ENCODE measurements around the gene KCNH2. TPM values are rescaled to one million over a fixed set of nuclear protein-coding genes. Genes with fewer than 3 reads are reported as not detected.
A peak's percentile ranks its signal among the peaks of the same experiment; 100 is the strongest.

Gene KCNH2
- total RNA-seq, 1 donor, result not detected

- H3K4me1 ChIP-seq (ENCODE audit: insufficient read depth, low read length), result peaks cover 3% of the 10 kb centered on the region
- H3K79me2 ChIP-seq (ENCODE audit: insufficient read depth, low read length), result no peaks in the 10 kb centered on the region
- peak overlapping the region; percentile 20 for H2AFZ ChIP-seq (ENCODE audit: low read length)
- peak; percentile 56 for DNase-seq (ENCODE audit: insufficient read length, low spot score, missing footprints)
- H4K20me1 ChIP-seq (ENCODE audit: insufficient read depth, low read length), result no peaks in the 10 kb centered on the region
- H3K36me3 ChIP-seq (ENCODE audit: insufficient read depth, low read length), result no peaks in the 10 kb centered on the region
- no peaks in the 10 kb centered on the region for H3K9me3 ChIP-seq (ENCODE audit: low read depth, low read length)
- no peak overlapping the region for H3K27ac ChIP-seq (ENCODE audit: low read depth, low read length)
- TF ChIP-seq, protein P1, sequence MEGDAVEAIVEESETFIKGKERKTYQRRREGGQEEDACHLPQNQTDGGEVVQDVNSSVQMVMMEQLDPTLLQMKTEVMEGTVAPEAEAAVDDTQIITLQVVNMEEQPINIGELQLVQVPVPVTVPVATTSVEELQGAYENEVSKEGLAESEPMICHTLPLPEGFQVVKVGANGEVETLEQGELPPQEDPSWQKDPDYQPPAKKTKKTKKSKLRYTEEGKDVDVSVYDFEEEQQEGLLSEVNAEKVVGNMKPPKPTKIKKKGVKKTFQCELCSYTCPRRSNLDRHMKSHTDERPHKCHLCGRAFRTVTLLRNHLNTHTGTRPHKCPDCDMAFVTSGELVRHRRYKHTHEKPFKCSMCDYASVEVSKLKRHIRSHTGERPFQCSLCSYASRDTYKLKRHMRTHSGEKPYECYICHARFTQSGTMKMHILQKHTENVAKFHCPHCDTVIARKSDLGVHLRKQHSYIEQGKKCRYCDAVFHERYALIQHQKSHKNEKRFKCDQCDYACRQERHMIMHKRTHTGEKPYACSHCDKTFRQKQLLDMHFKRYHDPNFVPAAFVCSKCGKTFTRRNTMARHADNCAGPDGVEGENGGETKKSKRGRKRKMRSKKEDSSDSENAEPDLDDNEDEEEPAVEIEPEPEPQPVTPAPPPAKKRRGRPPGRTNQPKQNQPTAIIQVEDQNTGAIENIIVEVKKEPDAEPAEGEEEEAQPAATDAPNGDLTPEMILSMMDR (IDR thresholded peaks at IDR 0.05; ENCODE audit: extremely low read depth, low read depth, low read length), result no peak
- no peaks in the 10 kb centered on the region for H3K27me3 ChIP-seq (ENCODE audit: insufficient read depth, low read length)
- H3K4me2 ChIP-seq (ENCODE audit: insufficient read depth, low read length), result no peak overlapping the region
- no peak overlapping the region for H3K4me3 ChIP-seq (ENCODE audit: insufficient read depth, low read length)
Observed at GRCh38 chr7:150937848-150938561, 40.1 kb downstream of the KCNH2 start.

- Histone ChIP-seq H2AFZ (ENCODE audit: low read length) (no peak overlapping the region), H3K79me2 (ENCODE audit: insufficient read depth, low read length) (no peaks in the 10 kb centered on the region), H3K36me3 (ENCODE audit: insufficient read depth, low read length) (no peaks in the 10 kb centered on the region), H3K4me3 (ENCODE audit: insufficient read depth, low read length) (no peak overlapping the region), H3K4me2 (ENCODE audit: insufficient read depth, low read length) (no peak overlapping the region), H3K9me3 (ENCODE audit: low read depth, low read length) (no peaks in the 10 kb centered on the region), H4K20me1 (ENCODE audit: insufficient read depth, low read length) (no peaks in the 10 kb centered on the region), H3K4me1 (ENCODE audit: insufficient read depth, low read length) (peaks cover 3% of the 10 kb centered on the region), H3K27me3 (ENCODE audit: insufficient read depth, low read length) (no peaks in the 10 kb centered on the region), H3K27ac (ENCODE audit: low read depth, low read length) (no peak overlapping the region)
- TF ChIP-seq, protein P1 (IDR thresholded peaks at IDR 0.05; ENCODE audit: extremely low read depth, low read depth, low read length), result no peak
- DNase-seq (ENCODE audit: insufficient read length, low spot score, missing footprints), result peak; percentile 18
Observed at GRCh38 chr7:150936018-150936417, 42.1 kb downstream of the KCNH2 start.

- Histone ChIP-seq H3K79me2 (ENCODE audit: insufficient read depth, low read length) (no peaks in the 10 kb centered on the region), H3K27me3 (ENCODE audit: insufficient read depth, low read length) (no peaks in the 10 kb centered on the region), H3K4me1 (ENCODE audit: insufficient read depth, low read length) (peaks cover 3% of the 10 kb centered on the region), H3K27ac (ENCODE audit: low read depth, low read length) (no peak overlapping the region), H3K4me2 (ENCODE audit: insufficient read depth, low read length) (no peak overlapping the region), H2AFZ (ENCODE audit: low read length) (no peak overlapping the region), H3K36me3 (ENCODE audit: insufficient read depth, low read length) (no peaks in the 10 kb centered on the region), H3K9me3 (ENCODE audit: low read depth, low read length) (no peaks in the 10 kb centered on the region), H3K4me3 (ENCODE audit: insufficient read depth, low read length) (no peak overlapping the region), H4K20me1 (ENCODE audit: insufficient read depth, low read length) (no peaks in the 10 kb centered on the region)
- TF ChIP-seq, protein P1 (IDR thresholded peaks at IDR 0.05; ENCODE audit: extremely low read depth, low read depth, low read length), result no peak
- DNase-seq (ENCODE audit: insufficient read length, low spot score, missing footprints), result no peak
Observed at GRCh38 chr7:150935149-150935548, 43.0 kb downstream of the KCNH2 start.

DNA sequence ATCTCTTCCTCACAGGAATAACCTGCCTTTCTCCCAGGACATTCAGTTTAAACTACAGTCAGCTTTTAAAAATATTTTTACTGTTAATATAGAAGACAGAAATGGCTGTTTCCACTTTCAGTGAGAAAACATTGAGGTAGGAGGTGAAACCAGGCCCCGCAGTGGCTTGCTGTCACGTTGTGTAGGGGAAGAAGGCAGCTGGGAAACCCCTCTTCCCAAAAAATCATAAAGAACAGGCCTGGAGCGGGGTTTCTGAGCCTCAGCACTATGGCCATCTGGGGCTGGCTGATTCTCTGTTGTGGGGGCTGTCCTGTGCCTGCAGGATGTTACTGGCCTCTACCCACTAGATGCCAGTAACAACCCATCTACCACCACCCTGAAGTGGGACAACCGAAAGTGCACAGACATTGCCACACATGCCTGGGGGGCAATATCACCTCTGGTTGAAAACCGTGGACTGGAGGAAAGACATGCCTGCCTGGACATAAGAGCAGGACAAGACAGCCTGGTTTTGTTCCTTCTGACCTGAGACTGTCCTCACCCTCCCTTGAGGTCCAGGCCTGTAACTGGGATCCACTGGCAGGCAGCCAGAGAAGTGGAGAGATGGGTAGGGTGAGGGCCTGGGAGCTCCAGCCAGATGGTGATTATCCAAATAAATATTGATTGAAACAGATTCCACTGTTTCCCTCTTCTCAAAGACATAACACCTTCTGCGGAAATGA is 43.9 kb downstream of the KCNH2 start:
- no peak overlapping the region for H3K4me2 ChIP-seq (ENCODE audit: insufficient read depth, low read length)
- TF ChIP-seq, protein P1 (IDR thresholded peaks at IDR 0.05; ENCODE audit: extremely low read depth, low read depth, low read length), result no peak
- H3K27ac ChIP-seq (ENCODE audit: low read depth, low read length), result no peak overlapping the region
- no peak overlapping the region for H2AFZ ChIP-seq (ENCODE audit: low read length)
- H3K79me2 ChIP-seq (ENCODE audit: insufficient read depth, low read length), result no peaks in the 10 kb centered on the region
- peaks cover 2% of the 10 kb centered on the region for H3K27me3 ChIP-seq (ENCODE audit: insufficient read depth, low read length)
- no peaks in the 10 kb centered on the region for H3K9me3 ChIP-seq (ENCODE audit: low read depth, low read length)
- H3K36me3 ChIP-seq (ENCODE audit: insufficient read depth, low read length), result no peaks in the 10 kb centered on the region
- no peak overlapping the region for H3K4me3 ChIP-seq (ENCODE audit: insufficient read depth, low read length)
- no peaks in the 10 kb centered on the region for H4K20me1 ChIP-seq (ENCODE audit: insufficient read depth, low read length)
- peaks cover 3% of the 10 kb centered on the region for H3K4me1 ChIP-seq (ENCODE audit: insufficient read depth, low read length)
- DNase-seq (ENCODE audit: insufficient read length, low spot score, missing footprints), result peak; percentile 65

All from osteoblast (primary cell).